A549 (cell line): ENCODE results near the gene PITPNB. TPM values are rescaled to one million over a fixed set of nuclear protein-coding genes. Genes with fewer than 3 reads are reported as not detected.

Experiments used
- ATAC-seq, 2 experiments: fragments of 200-7000 bp in 1 of 2; fragments of >200 bp in 1 of 2; cut with Nextera tagmentation in 1 of 2; cut with Tn5 transposase in 1 of 2; 3 replicates each; pipeline versions ENCODE4 v1.8.0 to v1.9.1; 2018 to 2020; ENCODE audit warnings: mild to moderate bottlenecking in 1 of 2, moderate library complexity in 1 of 2
- CTCF ChIA-PET: fragments of 300-600 bp; sonication (Branson Sonifier 250); formaldehyde crosslinking; extraction: SDS; loops from one replicate; lab custom pipeline; 2021; ENCODE audit warnings: antibody characterized with exemption, inconsistent platforms; lab: Yijun Ruan, JAX
- POLR2A ChIA-PET: fragments of 350-600 bp; formaldehyde crosslinking; extraction: SDS; loops from one replicate; lab custom pipeline; 2021; ENCODE audit warnings: antibody characterized with exemption, inconsistent platforms; lab: Yijun Ruan, JAX
- DNase-seq, 2 experiments: peaks; one replicate each; pipeline versions ENCODE4 v3.0.0 to v3.0.0-alpha.2; 2011 to 2016; ENCODE audit warnings: low read depth in 1 of 2, low spot score in 1 of 2
- FAIRE-seq: peaks from 2 replicates; lab custom pipeline; 2011; peaks lifted over from hg19 to GRCh38; lab: Jason Lieb, UNC
- H3K27ac ChIP-seq, 2 experiments: fragments of >200 bp; sonication (Bioruptor Twin); formaldehyde crosslinking; 3 replicates each; pipeline ENCODE4 v1.5.1; 2016 to 2017
- H3K4me1 ChIP-seq: fragments of >200 bp; sonication (Bioruptor Twin); formaldehyde crosslinking; 3 replicates; pipeline ENCODE4 v1.6.1; 2016
- H3K4me2 ChIP-seq: fragments of >200 bp; sonication (Bioruptor Twin); formaldehyde crosslinking; 3 replicates; pipeline ENCODE4 v1.6.1; 2016
- H3K4me3 ChIP-seq: fragments of >200 bp; sonication (Bioruptor Twin); formaldehyde crosslinking; 3 replicates; pipeline ENCODE4 v1.5.1; 2016
- H3K9me3 ChIP-seq: fragments of >200 bp; sonication (Bioruptor Twin); formaldehyde crosslinking; 3 replicates; pipeline ENCODE4 v1.6.1; 2016
- ATOH8 ChIP-seq: fragments of 250-450 bp; sonication (Bioruptor Pico); IDR thresholded peaks from 2 replicates; pipeline ENCODE4 v1.5.0; 2020; ENCODE audit warnings: low read depth, mild to moderate bottlenecking, moderate library complexity
- CBX8 ChIP-seq: fragments of 200-600 bp; sonication (generic); IDR thresholded peaks from 2 replicates; pipeline ENCODE4 v1.6.1; 2016
- CHD2 ChIP-seq: fragments of 150-350 bp; IDR thresholded peaks from 2 replicates; pipeline ENCODE4 v1.6.1; 2014; ENCODE audit warnings: low read length; ENCODE audit not compliant: partially characterized antibody
- EHF ChIP-seq: fragments of 250-450 bp; sonication (Bioruptor Pico); IDR thresholded peaks from 2 replicates; pipeline ENCODE4 v1.5.0; 2020; ENCODE audit warnings: mild to moderate bottlenecking
- EHMT2 ChIP-seq: fragments of 200-600 bp; sonication (generic); IDR thresholded peaks from 2 replicates; pipeline ENCODE4 v1.6.1; 2016; ENCODE audit warnings: antibody characterized with exemption, low read depth, mild to moderate bottlenecking, moderate library complexity
- FOSL2 ChIP-seq, 2 experiments: fragments of 450-650 bp in 1 of 2; fragments of >200 bp in 1 of 2; sonication (Bioruptor Twin) in 1 of 2; formaldehyde crosslinking; IDR thresholded peaks; 2 replicates each; pipeline versions ENCODE4 v1.5.0 to v1.6.1; 2016 to 2020; ENCODE audit warnings: mild to moderate bottlenecking in 1 of 2, moderate library complexity in 1 of 2
- HDAC2 ChIP-seq: fragments of 200-600 bp; sonication (generic); IDR thresholded peaks from 2 replicates; pipeline ENCODE4 v1.6.1; 2016
- HEYL ChIP-seq: fragments of 250-450 bp; sonication (Bioruptor Pico); IDR thresholded peaks from 2 replicates; pipeline ENCODE4 v1.8.0; 2021; ENCODE audit warnings: mild to moderate bottlenecking, moderate library complexity
- HMGXB4 ChIP-seq: fragments of 250-450 bp; sonication (Bioruptor Pico); IDR thresholded peaks from 2 replicates; pipeline ENCODE4 v1.5.0; 2021; ENCODE audit warnings: mild to moderate bottlenecking, moderate library complexity, borderline replicate concordance
- JUNB ChIP-seq: fragments of >200 bp; sonication (Bioruptor Twin); formaldehyde crosslinking; IDR thresholded peaks from 2 replicates; pipeline ENCODE4 v1.6.1; 2016
- MAZ ChIP-seq: fragments of 150-350 bp; IDR thresholded peaks from 2 replicates; pipeline ENCODE4 v1.6.1; 2014; ENCODE audit warnings: antibody characterized with exemption, low read depth, low read length, borderline replicate concordance
- NR3C1 ChIP-seq: fragments of >200 bp; sonication (Bioruptor Twin); formaldehyde crosslinking; IDR thresholded peaks from 3 replicates; pipeline ENCODE4 v1.6.1; 2017
- POLR2AphosphoS2 ChIP-seq: conservative IDR thresholded peaks from 2 replicates; pipeline ENCODE4 v1.6.1; 2012; ENCODE audit warnings: low read length, improper control_type of control experiment, inconsistent platforms
- RAD21 ChIP-seq, 2 experiments: fragments of >200 bp in 1 of 2; sonication (Bioruptor Twin) in 1 of 2; formaldehyde crosslinking in 1 of 2; IDR thresholded peaks in 1 of 2; conservative IDR thresholded peaks in 1 of 2; 2 replicates in 1 of 2; 3 replicates in 1 of 2; pipeline ENCODE4 v1.6.1; 2012 to 2018; ENCODE audit warnings: inconsistent platforms in 1 of 2
- RCOR1 ChIP-seq: fragments of 150-350 bp; IDR thresholded peaks from 2 replicates; pipeline ENCODE4 v1.6.1; 2014; ENCODE audit warnings: antibody characterized with exemption, low read length, low read depth
- ZNF302 ChIP-seq: fragments of 250-450 bp; sonication (Bioruptor Pico); IDR thresholded peaks from 2 replicates; pipeline ENCODE4 v1.9.0; 2021; ENCODE audit warnings: inconsistent platforms, mild to moderate bottlenecking, moderate library complexity
- WGBS: methylation state at CpG from one replicate; pipeline ENCODE4 v1.1.6; 2017; ENCODE audit errors: missing lambda C conversion rate; 5-methylcytosine and 5-hydroxymethylcytosine counted together
- polyA plus RNA-seq, 4 experiments: library from polyadenylated mRNA; depleted of rRNA in 3 of 4; stranded (reverse); fragments of >200 nt; fragmentation: RNase III in 1 of 4; extraction: RNeasy Plus Mini Kit Qiagen cat#74134 plus additional on column Dnase treatment in 1 of 4; gene quantifications; 2 replicates in 3 of 4; 3 replicates in 1 of 4; pipeline ENCODE4 v1.2.3, GENCODE V29; 2011 to 2017
- TF ChIP-seq, protein P1 (sequence below): fragments of >200 bp; sonication (Bioruptor Twin); formaldehyde crosslinking; IDR thresholded peaks from 3 replicates; pipeline ENCODE4 v1.6.1; 2016
- TF ChIP-seq, protein P2 (sequence below): fragments of 450-650 bp; IDR thresholded peaks from 2 replicates; pipeline ENCODE4 v1.6.1; 2014; ENCODE audit warnings: antibody characterized with exemption
- TF ChIP-seq, protein P3 (sequence below): fragments of 150-350 bp; IDR thresholded peaks from 2 replicates; pipeline ENCODE4 v1.6.1; 2014; ENCODE audit warnings: low read depth, mild to moderate bottlenecking, low read length

The PITPNB gene
- polyA plus RNA-seq, 2 of the 4 experiments (the other 2 are of a cell fraction), result 45.8 to 52.1 TPM

GRCh38 chr22:27842669-27843431 lies 76.2 kb downstream of the PITPNB start:
- DNase-seq (no peak), FAIRE-seq (no peak), ATAC-seq (no peak)
- no peak for TF ChIP-seq EHF (CRISPR knock-in tag)
- CTCF ChIA-PET, result interaction anchor here (0.6 to 1.3 kb wide), 2 partner anchors 437 to 888 kb away, joined by 5 read pairs; no protein-coding TSS in a partner anchor
- Histone ChIP-seq H3K27ac (no peak overlapping the region), H3K4me1 (no peaks in the 10 kb centered on the region), H3K4me3 (no peak overlapping the region), H3K4me2 (no peak overlapping the region), H3K9me3 (no peaks in the 10 kb centered on the region)
- POLR2A ChIA-PET, result no interaction called here
- 92% methylated on average over 15 of the region's 15 CpGs for WGBS

GRCh38 chr22:27842201-27842600 lies 76.9 kb downstream of the PITPNB start:
- WGBS, result 40% methylated on average over 1 of the region's 1 CpG

GRCh38 chr22:27840436-27840835 lies 78.6 kb downstream of the PITPNB start:
- TF ChIP-seq ZNF302 (no peak), JUNB (no peak), FOSL2 (IDR thresholded peaks at IDR 0.05) (no peak), FOSL2 (CRISPR knock-in tag; IDR thresholded peaks at IDR 0.05) (no peak), EHF (CRISPR knock-in tag) (no peak), POLR2AphosphoS2 (no peak), ATOH8 (CRISPR knock-in tag) (no peak), NR3C1 (no peak), MAZ (no peak), EHMT2 (no peak), CBX8 (no peak), CHD2 (no peak), HDAC2 (no peak)
- TF ChIP-seq, all 56 proteins: peak for 0
- POLR2A ChIA-PET, result no interaction called here
- Histone ChIP-seq H3K4me3 (no peak overlapping the region), H3K4me1 (no peaks in the 10 kb centered on the region), H3K4me2 (no peak overlapping the region), H3K27ac (no peak overlapping the region), H3K9me3 (no peaks in the 10 kb centered on the region)
- no peak for DNase-seq
- 98% methylated on average over 6 of the region's 7 CpGs for WGBS
- CTCF ChIA-PET, result interaction anchor here (1.0 to 1.5 kb wide), 2 partner anchors 40 to 124 kb away, joined by 3 read pairs; no protein-coding TSS in a partner anchor
- ATAC-seq, result no peak
- no peak for FAIRE-seq

More at GRCh38 chr22:27842201-27842600, 76.9 kb downstream of the PITPNB start:
- no peak overlapping the region for H3K4me2 ChIP-seq
- H3K9me3 ChIP-seq, result no peaks in the 10 kb centered on the region
- POLR2A ChIA-PET, result no interaction called here
- no peak for DNase-seq
- TF ChIP-seq, protein P1, sequence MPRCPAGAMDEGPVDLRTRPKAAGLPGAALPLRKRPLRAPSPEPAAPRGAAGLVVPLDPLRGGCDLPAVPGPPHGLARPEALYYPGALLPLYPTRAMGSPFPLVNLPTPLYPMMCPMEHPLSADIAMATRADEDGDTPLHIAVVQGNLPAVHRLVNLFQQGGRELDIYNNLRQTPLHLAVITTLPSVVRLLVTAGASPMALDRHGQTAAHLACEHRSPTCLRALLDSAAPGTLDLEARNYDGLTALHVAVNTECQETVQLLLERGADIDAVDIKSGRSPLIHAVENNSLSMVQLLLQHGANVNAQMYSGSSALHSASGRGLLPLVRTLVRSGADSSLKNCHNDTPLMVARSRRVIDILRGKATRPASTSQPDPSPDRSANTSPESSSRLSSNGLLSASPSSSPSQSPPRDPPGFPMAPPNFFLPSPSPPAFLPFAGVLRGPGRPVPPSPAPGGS, result no peak
- TF ChIP-seq FOSL2 (IDR thresholded peaks at IDR 0.05) (no peak), FOSL2 (CRISPR knock-in tag; IDR thresholded peaks at IDR 0.05) (no peak), RCOR1 (no peak), RAD21 (conservative IDR thresholded peaks at IDR 0.05 in 1 of 2, IDR thresholded peaks at IDR 0.05 in 1 of 2) (no peak), NR3C1 (no peak), EHF (CRISPR knock-in tag) (no peak), HMGXB4 (no peak), HEYL (CRISPR knock-in tag) (no peak)
- TF ChIP-seq, protein P2, sequence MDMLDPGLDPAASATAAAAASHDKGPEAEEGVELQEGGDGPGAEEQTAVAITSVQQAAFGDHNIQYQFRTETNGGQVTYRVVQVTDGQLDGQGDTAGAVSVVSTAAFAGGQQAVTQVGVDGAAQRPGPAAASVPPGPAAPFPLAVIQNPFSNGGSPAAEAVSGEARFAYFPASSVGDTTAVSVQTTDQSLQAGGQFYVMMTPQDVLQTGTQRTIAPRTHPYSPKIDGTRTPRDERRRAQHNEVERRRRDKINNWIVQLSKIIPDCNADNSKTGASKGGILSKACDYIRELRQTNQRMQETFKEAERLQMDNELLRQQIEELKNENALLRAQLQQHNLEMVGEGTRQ, result no peak
- TF ChIP-seq, protein P3, sequence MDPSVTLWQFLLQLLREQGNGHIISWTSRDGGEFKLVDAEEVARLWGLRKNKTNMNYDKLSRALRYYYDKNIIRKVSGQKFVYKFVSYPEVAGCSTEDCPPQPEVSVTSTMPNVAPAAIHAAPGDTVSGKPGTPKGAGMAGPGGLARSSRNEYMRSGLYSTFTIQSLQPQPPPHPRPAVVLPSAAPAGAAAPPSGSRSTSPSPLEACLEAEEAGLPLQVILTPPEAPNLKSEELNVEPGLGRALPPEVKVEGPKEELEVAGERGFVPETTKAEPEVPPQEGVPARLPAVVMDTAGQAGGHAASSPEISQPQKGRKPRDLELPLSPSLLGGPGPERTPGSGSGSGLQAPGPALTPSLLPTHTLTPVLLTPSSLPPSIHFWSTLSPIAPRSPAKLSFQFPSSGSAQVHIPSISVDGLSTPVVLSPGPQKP, result no peak
- TF ChIP-seq, all 56 proteins: peak for 0
- Histone ChIP-seq H3K27ac (no peak overlapping the region), H3K4me1 (no peaks in the 10 kb centered on the region), H3K4me3 (no peak overlapping the region)
- ATAC-seq (no peak), FAIRE-seq (no peak)
- CTCF ChIA-PET, result no interaction called here
